Endodermal cell (in vitro differentiated cells): ENCODE data around the gene SOX5. TPM values are rescaled to one million over a fixed set of nuclear protein-coding genes. Genes with fewer than 3 reads are reported as not detected.

Experiments
- DNase-seq: peaks from one replicate; pipeline ENCODE4 v3.0.0-alpha.2; 2017
- H3K27ac ChIP-seq: 2 replicates; pipeline ENCODE4 v1.5.1; 2013; ENCODE audit warnings: mild to moderate bottlenecking, low read depth, low read length, moderate library complexity
- H3K27me3 ChIP-seq: 2 replicates; pipeline ENCODE4 v1.6.1; 2013; ENCODE audit warnings: mild to moderate bottlenecking, low read length, moderate library complexity; ENCODE audit not compliant: insufficient read depth, control insufficient read depth, poor library complexity, severe bottlenecking
- H3K36me3 ChIP-seq: 2 replicates; pipeline ENCODE4 v1.7.0; 2013; ENCODE audit warnings: mild to moderate bottlenecking, low read length, moderate library complexity; ENCODE audit not compliant: control insufficient read depth, insufficient read depth
- H3K4me1 ChIP-seq: one replicate; pipeline ENCODE4 v1.7.0; 2013; ENCODE audit warnings: low read length; ENCODE audit not compliant: control insufficient read depth, insufficient read depth
- H3K4me3 ChIP-seq: 2 replicates; pipeline ENCODE4 v1.5.1; 2013; ENCODE audit warnings: mild to moderate bottlenecking, low read length, moderate library complexity
- H3K9ac ChIP-seq: 2 replicates; pipeline ENCODE4 v1.6.1; 2013; ENCODE audit warnings: mild to moderate bottlenecking, low read length, moderate library complexity; ENCODE audit not compliant: poor library complexity, severe bottlenecking; ENCODE audit errors: extremely low read depth
- H3K9me3 ChIP-seq: 2 replicates; pipeline ENCODE4 v1.6.1; 2013; ENCODE audit warnings: mild to moderate bottlenecking, low read length, moderate library complexity; ENCODE audit not compliant: control insufficient read depth
- H3K27ac Mint-ChIP-seq: 2 replicates; pipeline ENCODE4 v1.8.0; 2020; ENCODE audit warnings: mixed read lengths
- H3K27me3 Mint-ChIP-seq: 2 replicates; pipeline ENCODE4 v1.8.0; 2021; ENCODE audit warnings: mild to moderate bottlenecking, mixed read lengths; ENCODE audit not compliant: insufficient read depth
- H3K36me3 Mint-ChIP-seq: 2 replicates; pipeline ENCODE4 v1.8.0; 2020; ENCODE audit warnings: low read depth, mixed read lengths
- H3K4me1 Mint-ChIP-seq: 2 replicates; pipeline ENCODE4 v1.8.0; 2020; ENCODE audit warnings: mixed read lengths
- H3K4me3 Mint-ChIP-seq: 2 replicates; pipeline ENCODE4 v1.8.0; 2020; ENCODE audit warnings: mild to moderate bottlenecking, moderate library complexity, mixed read lengths
- H3K9me3 Mint-ChIP-seq: 2 replicates; pipeline ENCODE4 v1.8.0; 2020; ENCODE audit warnings: mild to moderate bottlenecking, mixed read lengths
- CTCF ChIP-seq: fragments of 200-600 bp; sonication (generic); conservative IDR thresholded peaks from 2 replicates; pipeline ENCODE4 v1.5.0; 2021; ENCODE audit warnings: antibody characterized with exemption, mild to moderate bottlenecking
- WGBS, 2 experiments: methylation state at CpG; one replicate each; pipeline versions ENCODE4 v1.1.5 to v1.1.7; 2013; ENCODE audit warnings: missing lambda C conversion rate in 2 of 2, mixed read lengths in 1 of 2; ENCODE audit not compliant: insufficient coverage in 1 of 2, insufficient read length in 1 of 2; 5-methylcytosine and 5-hydroxymethylcytosine counted together
- total RNA-seq, 2 donors: library from RNA; stranded (reverse); fragmentation: NEBNext Ultra II Directional in 1 of 2; extraction: Animal tissue kit (Norgen Biotek cat#: 25700) in 1 of 2; gene quantifications; 2 replicates in 1 of 2; 3 replicates in 1 of 2; pipeline ENCODE4 v1.2.1, GENCODE V29; 2021

Gene SOX5
- total RNA-seq, 2 donors from 2014 or later = 6.8 to 30.7 TPM

GRCh38 chr12:23536293-23536692 lies 413.2 kb downstream of the SOX5 start:
- Mint-ChIP-seq H3K36me3 (peaks cover 43% of the 10 kb centered on the region), H3K9me3 (peaks cover 6% of the 10 kb centered on the region), H3K27me3 (no peaks in the 10 kb centered on the region), H3K4me1 (no peaks in the 10 kb centered on the region), H3K4me3 (no peak overlapping the region), H3K27ac (no peak overlapping the region)
- Histone ChIP-seq H3K4me1 (no peaks in the 10 kb centered on the region), H3K9ac (no peak overlapping the region), H3K9me3 (peaks cover 5% of the 10 kb centered on the region), H3K36me3 (no peaks in the 10 kb centered on the region), H3K4me3 (no peak overlapping the region), H3K27ac (no peak overlapping the region), H3K27me3 (no peaks in the 10 kb centered on the region)
- no peak for TF ChIP-seq CTCF
- 93 to 96% methylated on average over 5 to 7 of the region's 7 CpGs for WGBS, 2 experiments
- DNase-seq = no peak

GRCh38 chr12:23535441-23535840 lies 414.0 kb downstream of the SOX5 start:
- Mint-ChIP-seq H3K9me3 (peaks cover 6% of the 10 kb centered on the region), H3K36me3 (peaks cover 40% of the 10 kb centered on the region), H3K27me3 (no peaks in the 10 kb centered on the region), H3K4me1 (no peaks in the 10 kb centered on the region), H3K27ac (no peak overlapping the region), H3K4me3 (no peak overlapping the region)
- no peak for DNase-seq
- H3K4me3 ChIP-seq = no peak overlapping the region
- no peaks in the 10 kb centered on the region for H3K36me3 ChIP-seq
- no peak overlapping the region for H3K9ac ChIP-seq
- no peak overlapping the region for H3K27ac ChIP-seq
- peaks cover 5% of the 10 kb centered on the region for H3K9me3 ChIP-seq
- no peaks in the 10 kb centered on the region for H3K4me1 ChIP-seq
- no peaks in the 10 kb centered on the region for H3K27me3 ChIP-seq
- WGBS, 2 experiments = 92% methylated on average over 1 of the region's 1 CpG; no CpG with 5 or more reads in 1 of the 2 experiments
- no peak for TF ChIP-seq CTCF

- Mint-ChIP-seq H3K27me3 (no peaks in the 10 kb centered on the region), H3K9me3 (peaks cover 6% of the 10 kb centered on the region), H3K27ac (no peak overlapping the region), H3K4me3 (no peak overlapping the region), H3K36me3 (peaks cover 39% of the 10 kb centered on the region), H3K4me1 (no peaks in the 10 kb centered on the region)
- Histone ChIP-seq H3K9ac (no peak overlapping the region), H3K27me3 (no peaks in the 10 kb centered on the region), H3K27ac (no peak overlapping the region), H3K4me1 (no peaks in the 10 kb centered on the region), H3K36me3 (no peaks in the 10 kb centered on the region), H3K4me3 (no peak overlapping the region), H3K9me3 (peaks cover 4% of the 10 kb centered on the region)
- 86 to 97% methylated on average over 3 to 8 of the region's 8 CpGs for WGBS, 2 experiments
- no peak for DNase-seq
- no peak for TF ChIP-seq CTCF
Measured at GRCh38 chr12:23534196-23534595, 415.3 kb downstream of the SOX5 start.
